Measurements from ENCODE around the gene GGT5.
A peak's percentile ranks its signal among the peaks of the same experiment; 100 is the strongest.
"Not testable (repeated sequence)": the region's sequence is repeated elsewhere in the genome, so short reads cannot be mapped to it uniquely, and the experiment has no call there.

The GGT5 gene

GRCh38 chr22:24271386-24271854 lies 26.5 kb upstream of the GGT5 start:
- H3K4me1 Mint-ChIP-seq (ENCODE audit: low read depth): peaks cover 43% of the 10 kb centered on the region
- H3K27ac Mint-ChIP-seq: peak overlapping the region; percentile 93
- H3K4me3 Mint-ChIP-seq: peak overlapping the region; percentile 87
- H3K36me3 Mint-ChIP-seq (ENCODE audit: low read depth): peaks cover 18% of the 10 kb centered on the region
- H3K9me3 Mint-ChIP-seq: no peaks in the 10 kb centered on the region
- no peaks in the 10 kb centered on the region for H3K27me3 Mint-ChIP-seq
- no peak for DNase-seq

GRCh38 chr22:24270556-24271385 lies 25.9 kb upstream of the GGT5 start, which contains the start of gene SPECC1L:
Gene SPECC1L, plus strand, starts transcription at chr22:24270831. Its CDS starts 31,401 bp downstream, at chr22:24302232.
- peak; percentile 97 for DNase-seq
- no peaks in the 10 kb centered on the region for H3K9me3 Mint-ChIP-seq
- H3K4me1 Mint-ChIP-seq (ENCODE audit: low read depth): peaks cover 41% of the 10 kb centered on the region
- H3K27ac Mint-ChIP-seq: peak within 1 kb of the TSS; percentile 93
- peaks cover 14% of the 10 kb centered on the region for H3K36me3 Mint-ChIP-seq (ENCODE audit: low read depth)
- H3K27me3 Mint-ChIP-seq: no peaks in the 10 kb centered on the region
- peak within 1 kb of the TSS; percentile 87 for H3K4me3 Mint-ChIP-seq

DNA sequence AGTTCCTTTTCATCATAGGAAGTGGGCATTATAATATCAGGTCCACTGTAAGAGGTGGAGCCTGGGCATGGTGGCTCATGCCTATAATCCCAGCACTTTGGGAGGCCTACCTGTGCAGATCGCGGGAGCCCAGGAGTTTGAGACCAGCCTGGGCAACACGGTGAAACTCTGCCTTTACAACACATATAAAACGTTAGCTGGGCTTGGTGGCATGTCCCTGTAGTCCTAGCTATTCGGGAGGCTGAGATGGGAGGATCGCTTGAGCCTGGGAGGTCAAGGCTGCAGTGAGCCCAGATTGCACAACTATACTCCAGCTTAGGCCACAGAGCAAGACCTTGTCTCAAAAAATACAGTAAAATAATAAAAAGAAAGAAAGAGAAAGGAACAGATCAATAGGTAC lies 21.6 kb upstream of the GGT5 start:
- not testable (repeated sequence) for H3K9me3 Mint-ChIP-seq; H3K27me3 Mint-ChIP-seq; H3K27ac Mint-ChIP-seq; H3K36me3 Mint-ChIP-seq (ENCODE audit: low read depth); H3K4me3 Mint-ChIP-seq; DNase-seq
- peaks cover 11% of the 10 kb centered on the region for H3K4me1 Mint-ChIP-seq (ENCODE audit: low read depth)

GRCh38 chr22:24265734-24266133 lies 20.9 kb upstream of the GGT5 start:
- no peaks in the 10 kb centered on the region for H3K27me3 Mint-ChIP-seq
- H3K9me3 Mint-ChIP-seq: no peaks in the 10 kb centered on the region
- peaks cover 9% of the 10 kb centered on the region for H3K4me1 Mint-ChIP-seq (ENCODE audit: low read depth)
- no peak overlapping the region for H3K4me3 Mint-ChIP-seq
- H3K36me3 Mint-ChIP-seq (ENCODE audit: low read depth): no peaks in the 10 kb centered on the region
- no peak overlapping the region for H3K27ac Mint-ChIP-seq
- DNase-seq: no peak

- not testable (repeated sequence) for H3K27ac Mint-ChIP-seq; H3K36me3 Mint-ChIP-seq (ENCODE audit: low read depth); DNase-seq; H3K4me1 Mint-ChIP-seq (ENCODE audit: low read depth); H3K9me3 Mint-ChIP-seq; H3K27me3 Mint-ChIP-seq; H3K4me3 Mint-ChIP-seq
These were observed 19.5 kb upstream of the GGT5 start for GRCh38 chr22:24264329-24264896.

- H3K4me1 Mint-ChIP-seq (ENCODE audit: low read depth); DNase-seq; H3K27ac Mint-ChIP-seq; H3K36me3 Mint-ChIP-seq (ENCODE audit: low read depth); H3K4me3 Mint-ChIP-seq; H3K9me3 Mint-ChIP-seq; H3K27me3 Mint-ChIP-seq: not testable (repeated sequence)
These were observed 18.6 kb upstream of the GGT5 start for GRCh38 chr22:24263479-24263878.

- H3K36me3 Mint-ChIP-seq (ENCODE audit: low read depth); H3K4me1 Mint-ChIP-seq (ENCODE audit: low read depth); H3K27me3 Mint-ChIP-seq; DNase-seq; H3K4me3 Mint-ChIP-seq; H3K9me3 Mint-ChIP-seq; H3K27ac Mint-ChIP-seq: not testable (repeated sequence)
These were observed 17.4 kb upstream of the GGT5 start for GRCh38 chr22:24262185-24262749.

- not testable (repeated sequence) for H3K4me1 Mint-ChIP-seq (ENCODE audit: low read depth)
- DNase-seq: peak; percentile 76
These were observed 14.6 kb upstream of the GGT5 start for GRCh38 chr22:24259459-24259858.

DNA sequence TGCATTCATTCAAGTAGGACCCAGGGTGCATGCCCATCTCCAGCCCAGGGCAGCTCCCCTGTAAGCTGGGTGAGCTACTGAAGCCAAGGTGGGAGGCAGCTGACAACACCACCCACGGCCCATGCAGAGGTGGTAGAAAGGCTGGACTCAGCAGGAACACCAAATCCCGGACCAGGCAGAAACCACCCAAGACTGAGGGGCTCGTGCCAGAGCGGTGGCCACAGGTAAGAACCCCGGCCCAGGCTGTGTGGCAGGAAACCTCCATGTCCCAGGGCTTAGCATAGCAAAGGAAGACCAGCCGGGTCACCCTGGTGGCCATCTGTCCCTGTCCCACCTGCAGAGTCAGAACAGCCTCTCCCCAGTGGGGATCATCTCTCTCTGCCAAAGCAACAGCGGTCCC lies 11.9 kb upstream of the GGT5 start:
- H3K9me3 Mint-ChIP-seq; H3K4me1 Mint-ChIP-seq (ENCODE audit: low read depth); H3K4me3 Mint-ChIP-seq; H3K27me3 Mint-ChIP-seq; H3K36me3 Mint-ChIP-seq (ENCODE audit: low read depth); DNase-seq; H3K27ac Mint-ChIP-seq: not testable (repeated sequence)

More at GRCh38 chr22:24259459-24259858, 14.6 kb upstream of the GGT5 start:
- not testable (repeated sequence) for H3K36me3 Mint-ChIP-seq (ENCODE audit: low read depth); H3K9me3 Mint-ChIP-seq; H3K27me3 Mint-ChIP-seq; H3K4me3 Mint-ChIP-seq
- peak overlapping the region; percentile 29 for H3K27ac Mint-ChIP-seq

DNA sequence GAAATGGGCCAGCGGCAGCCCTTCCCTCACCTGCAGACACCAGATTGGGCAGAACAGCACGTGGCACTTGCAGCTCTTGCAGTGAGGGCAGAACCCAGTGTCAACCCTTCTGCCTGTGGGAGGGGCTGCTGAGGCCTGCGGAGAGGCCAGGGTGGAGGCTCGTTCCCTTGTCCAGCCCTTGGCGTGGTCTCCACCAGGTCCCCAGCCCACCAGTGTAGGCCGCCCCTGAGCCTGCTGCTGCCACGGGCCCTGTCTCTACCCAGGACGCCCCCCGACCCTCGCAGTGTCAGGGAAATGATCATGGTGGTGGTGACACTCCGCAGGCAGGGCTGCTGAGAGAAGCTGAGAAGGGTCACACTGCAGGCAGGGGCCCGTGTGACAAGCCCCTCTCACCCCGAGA lies 11.3 kb upstream of the GGT5 start:
- H3K4me3 Mint-ChIP-seq; H3K9me3 Mint-ChIP-seq; H3K27ac Mint-ChIP-seq; H3K36me3 Mint-ChIP-seq (ENCODE audit: low read depth); H3K4me1 Mint-ChIP-seq (ENCODE audit: low read depth); DNase-seq; H3K27me3 Mint-ChIP-seq: not testable (repeated sequence)

- H3K4me1 Mint-ChIP-seq (ENCODE audit: low read depth); H3K36me3 Mint-ChIP-seq (ENCODE audit: low read depth); H3K27ac Mint-ChIP-seq; H3K9me3 Mint-ChIP-seq; H3K27me3 Mint-ChIP-seq; H3K4me3 Mint-ChIP-seq; DNase-seq: not testable (repeated sequence)
These were observed 8.2 kb upstream of the GGT5 start for GRCh38 chr22:24253126-24253525.

- H3K36me3 Mint-ChIP-seq (ENCODE audit: low read depth): not testable (repeated sequence)
These were observed 6.4 kb upstream of the GGT5 start for GRCh38 chr22:24251286-24251685.

GRCh38 chr22:24249413-24249812 lies 4.5 kb upstream of the GGT5 start:
- H3K36me3 Mint-ChIP-seq (ENCODE audit: low read depth); DNase-seq; H3K4me1 Mint-ChIP-seq (ENCODE audit: low read depth); H3K27ac Mint-ChIP-seq; H3K9me3 Mint-ChIP-seq; H3K27me3 Mint-ChIP-seq; H3K4me3 Mint-ChIP-seq: not testable (repeated sequence)

More at GRCh38 chr22:24251286-24251685, 6.4 kb upstream of the GGT5 start:
- H3K4me3 Mint-ChIP-seq; DNase-seq; H3K4me1 Mint-ChIP-seq (ENCODE audit: low read depth); H3K27me3 Mint-ChIP-seq; H3K27ac Mint-ChIP-seq; H3K9me3 Mint-ChIP-seq: not testable (repeated sequence)

- H3K27me3 Mint-ChIP-seq; H3K4me1 Mint-ChIP-seq (ENCODE audit: low read depth); DNase-seq; H3K27ac Mint-ChIP-seq; H3K4me3 Mint-ChIP-seq; H3K36me3 Mint-ChIP-seq (ENCODE audit: low read depth); H3K9me3 Mint-ChIP-seq: not testable (repeated sequence)
These were observed 3.7 kb upstream of the GGT5 start for GRCh38 chr22:24248611-24249010.
